ENCODE data around the gene FANCE.
"Not testable (repeated sequence)": the region's sequence is repeated elsewhere in the genome, so short reads cannot be mapped to it uniquely, and the experiment has no call there.

The FANCE gene

GRCh38 chr6:35436071-35436857 lies 15.9 kb upstream of the FANCE start:
- H3K36me3 ChIP-seq: no peaks in the 10 kb centered on the region
- DNase-seq: no peak
- no peaks in the 10 kb centered on the region for H3K9me3 ChIP-seq (ENCODE audit: severe bottlenecking)
- H3K27me3 ChIP-seq (ENCODE audit: insufficient read depth, low read depth, severe bottlenecking): no peaks in the 10 kb centered on the region
- TF ChIP-seq CTCF (IDR thresholded peaks at IDR 0.05; ENCODE audit: low read depth, low read length): no peak
- H3K27ac ChIP-seq: no peak overlapping the region
- H3K4me3 ChIP-seq (ENCODE audit: low read depth, low read length): no peak overlapping the region

GRCh38 chr6:35438378-35439065 lies 13.6 kb upstream of the FANCE start:
- H3K27ac ChIP-seq; H3K36me3 ChIP-seq; H3K9me3 ChIP-seq (ENCODE audit: severe bottlenecking); DNase-seq; H3K4me3 ChIP-seq (ENCODE audit: low read depth, low read length); H3K27me3 ChIP-seq (ENCODE audit: insufficient read depth, low read depth, severe bottlenecking): not testable (repeated sequence)

GRCh38 chr6:35439308-35439707 lies 12.8 kb upstream of the FANCE start:
- H3K36me3 ChIP-seq: no peaks in the 10 kb centered on the region
- no peaks in the 10 kb centered on the region for H3K27me3 ChIP-seq (ENCODE audit: insufficient read depth, low read depth, severe bottlenecking)
- H3K27ac ChIP-seq: no peak overlapping the region
- peak; percentile 77 for DNase-seq
- no peak overlapping the region for H3K4me3 ChIP-seq (ENCODE audit: low read depth, low read length)
- H3K9me3 ChIP-seq (ENCODE audit: severe bottlenecking): no peaks in the 10 kb centered on the region
- peak; percentile 24; the same call in 1 of the 2 replicates for TF ChIP-seq CTCF (IDR thresholded peaks at IDR 0.05; ENCODE audit: low read depth, low read length)

GRCh38 chr6:35441205-35441604 lies 10.9 kb upstream of the FANCE start:
- DNase-seq: no peak
- Histone ChIP-seq H3K27ac (no peak overlapping the region), H3K36me3 (no peaks in the 10 kb centered on the region), H3K4me3 (ENCODE audit: low read depth, low read length) (no peak overlapping the region), H3K9me3 (ENCODE audit: severe bottlenecking) (no peaks in the 10 kb centered on the region), H3K27me3 (ENCODE audit: insufficient read depth, low read depth, severe bottlenecking) (no peaks in the 10 kb centered on the region)
- no peak for TF ChIP-seq CTCF (IDR thresholded peaks at IDR 0.05; ENCODE audit: low read depth, low read length)

GRCh38 chr6:35441642-35442041 lies 10.5 kb upstream of the FANCE start:
- no peak for DNase-seq
- no peaks in the 10 kb centered on the region for H3K36me3 ChIP-seq
- H3K9me3 ChIP-seq (ENCODE audit: severe bottlenecking): no peaks in the 10 kb centered on the region
- no peak overlapping the region for H3K27ac ChIP-seq
- H3K4me3 ChIP-seq (ENCODE audit: low read depth, low read length): no peak overlapping the region
- TF ChIP-seq CTCF (IDR thresholded peaks at IDR 0.05; ENCODE audit: low read depth, low read length): no peak
- no peaks in the 10 kb centered on the region for H3K27me3 ChIP-seq (ENCODE audit: insufficient read depth, low read depth, severe bottlenecking)

- Histone ChIP-seq H3K27me3 (ENCODE audit: insufficient read depth, low read depth, severe bottlenecking) (no peaks in the 10 kb centered on the region), H3K4me3 (ENCODE audit: low read depth, low read length) (no peak overlapping the region), H3K9me3 (ENCODE audit: severe bottlenecking) (no peaks in the 10 kb centered on the region), H3K36me3 (no peaks in the 10 kb centered on the region), H3K27ac (no peak overlapping the region)
- no peak for TF ChIP-seq CTCF (IDR thresholded peaks at IDR 0.05; ENCODE audit: low read depth, low read length)
- no peak for DNase-seq
These were observed 9.4 kb upstream of the FANCE start for GRCh38 chr6:35442693-35443092.
